ENCODE data around the gene ZHX3. TPM values are rescaled to one million over a fixed set of nuclear protein-coding genes. Genes with fewer than 3 reads are reported as not detected.

Gene ZHX3
- polyA plus RNA-seq, 3 donors = 0.58 to 3.2 (median 1.1) TPM

GRCh38 chr20:41258474-41258873 is 59.1 kb downstream of the ZHX3 start:
- Histone ChIP-seq H3K9me3 (replicated peaks in 1 of 2; ENCODE audit: control insufficient read depth in 1 of 2, insufficient read depth in 1 of 2, low read length in 2 of 2) (no peaks in the 10 kb centered on the region), H4K20me1 (ENCODE audit: insufficient read depth, low read length) (no peaks in the 10 kb centered on the region), H3K9ac (ENCODE audit: insufficient read depth, low read length, poor library complexity, severe bottlenecking) (no peak overlapping the region), H3K4me2 (replicated peaks; ENCODE audit: extremely low read depth, low read length, poor library complexity, severe bottlenecking) (no peak overlapping the region), H3K79me2 (ENCODE audit: insufficient read depth, low read length) (no peaks in the 10 kb centered on the region), H3K4me3 (replicated peaks in 1 of 3; ENCODE audit: low read depth in 2 of 3, low read length in 3 of 3) (no peak overlapping the region), H2AFZ (ENCODE audit: insufficient read depth, low read depth, low read length, poor library complexity, severe bottlenecking) (no peak overlapping the region), H3K4me1 (ENCODE audit: control insufficient read depth in 1 of 2, insufficient read depth in 2 of 2, low read length in 2 of 2) (no peaks in the 10 kb centered on the region), H3K27me3 (ENCODE audit: control insufficient read depth in 2 of 2, insufficient read depth in 2 of 2, low read length in 2 of 2) (peaks cover 5 to 9% of the 10 kb centered on the region in 2 donors), H3K36me3 (replicated peaks in 1 of 2; ENCODE audit: control insufficient read depth in 1 of 2, insufficient read depth in 2 of 2, low read length in 2 of 2) (no peaks in the 10 kb centered on the region), H3K27ac (ENCODE audit: low read depth in 1 of 2, low read length in 2 of 2) (no peak overlapping the region)
- Mint-ChIP-seq H3K27ac (no peak overlapping the region), H3K4me3 (no peak overlapping the region), H3K27me3 (ENCODE audit: low read depth in 3 of 3) (peaks cover 1 to 14% (median 11%) of the 10 kb centered on the region in 3 donors), H3K36me3 (peaks cover 3 to 7% of the 10 kb centered on the region in 2 donors), H3K9me3 (peaks cover 0 to 3% (median 0%) of the 10 kb centered on the region in 7 donors), H3K4me1 (no peaks in the 10 kb centered on the region)
- no peak for TF ChIP-seq CTCF (IDR thresholded peaks at IDR 0.05)
- intact Hi-C loops (cut with micrococcal nuclease) = no loop called here
- DNase-seq = no peak
- 100% methylated on average over 1 of the region's 3 CpGs for WGBS (ENCODE audit: insufficient coverage)

DNA sequence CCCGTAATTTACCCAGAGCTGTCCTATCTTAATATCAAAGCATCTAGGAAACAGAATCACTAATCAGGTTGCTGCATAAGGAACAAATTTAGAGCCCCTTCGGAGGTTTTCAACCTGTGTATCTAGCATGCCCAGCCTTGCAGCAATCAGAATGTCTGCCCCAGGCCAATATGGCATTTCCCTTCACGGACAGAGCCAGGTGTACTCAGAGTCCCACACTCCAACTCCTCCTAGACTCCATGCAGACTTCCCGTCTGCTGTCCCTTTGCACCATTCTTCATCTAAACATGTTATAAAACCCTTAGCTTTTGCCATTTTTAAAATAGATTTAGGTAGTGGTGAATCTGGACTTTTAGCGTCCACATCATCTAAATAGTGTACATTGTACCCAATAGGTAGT is 61.0 kb downstream of the ZHX3 start:
- Histone ChIP-seq H3K4me3 (replicated peaks in 1 of 3; ENCODE audit: low read depth in 2 of 3, low read length in 3 of 3) (no peak overlapping the region), H3K79me2 (ENCODE audit: insufficient read depth, low read length) (no peaks in the 10 kb centered on the region), H3K27me3 (ENCODE audit: control insufficient read depth in 2 of 2, insufficient read depth in 2 of 2, low read length in 2 of 2) (peaks cover 10 to 19% of the 10 kb centered on the region in 2 donors), H3K9me3 (replicated peaks in 1 of 2; ENCODE audit: control insufficient read depth in 1 of 2, insufficient read depth in 1 of 2, low read length in 2 of 2) (no peaks in the 10 kb centered on the region), H3K4me1 (ENCODE audit: control insufficient read depth in 1 of 2, insufficient read depth in 2 of 2, low read length in 2 of 2) (no peaks in the 10 kb centered on the region), H3K27ac (ENCODE audit: low read depth in 1 of 2, low read length in 2 of 2) (no peak overlapping the region), H3K4me2 (replicated peaks; ENCODE audit: extremely low read depth, low read length, poor library complexity, severe bottlenecking) (no peak overlapping the region), H3K36me3 (replicated peaks in 1 of 2; ENCODE audit: control insufficient read depth in 1 of 2, insufficient read depth in 2 of 2, low read length in 2 of 2) (no peaks in the 10 kb centered on the region), H3K9ac (ENCODE audit: insufficient read depth, low read length, poor library complexity, severe bottlenecking) (no peak overlapping the region), H4K20me1 (ENCODE audit: insufficient read depth, low read length) (no peaks in the 10 kb centered on the region), H2AFZ (ENCODE audit: insufficient read depth, low read depth, low read length, poor library complexity, severe bottlenecking) (no peak overlapping the region)
- Mint-ChIP-seq H3K4me1 (peaks cover under 1% of the 10 kb centered on the region), H3K9me3 (peaks cover 0 to 3% (median 0%) of the 10 kb centered on the region in 7 donors), H3K27me3 (ENCODE audit: low read depth in 3 of 3) (peaks cover 10 to 27% (median 23%) of the 10 kb centered on the region in 3 donors), H3K36me3 (peaks cover 3 to 16% of the 10 kb centered on the region in 2 donors), H3K27ac (no peak overlapping the region), H3K4me3 (no peak overlapping the region)
- DNase-seq = no peak
- TF ChIP-seq CTCF (IDR thresholded peaks at IDR 0.05) = no peak
- 100% methylated on average over 2 of the region's 5 CpGs for WGBS (ENCODE audit: insufficient coverage)
- intact Hi-C loops (cut with micrococcal nuclease) = no loop called here

Measured in CD14-positive monocyte (primary cell).